Activated CD8-positive, alpha-beta T cell treated with anti-CD3 and anti-CD28 coated beads for 36 hours (primary cell): ENCODE measurements around the gene NCOR2. TPM values are rescaled to one million over a fixed set of nuclear protein-coding genes. Genes with fewer than 3 reads are reported as not detected.

Experiments
- ATAC-seq: fragments of 200-7000 bp; cut with Tn5 transposase; one replicate; pipeline ENCODE4 v1.10.0; 2021; ENCODE audit warnings: mild to moderate bottlenecking, moderate library complexity
- CTCF ChIA-PET: fragments of 350-600 bp; sonication (Branson Sonifier 250); formaldehyde crosslinking; loops from one replicate; lab custom pipeline; 2021; ENCODE audit warnings: antibody characterized with exemption; lab: Charles Lee
- POLR2A ChIA-PET: fragments of 350-600 bp; sonication (Branson Sonifier 250); formaldehyde crosslinking; loops from one replicate; lab custom pipeline; 2021; ENCODE audit warnings: antibody characterized with exemption; lab: Charles Lee
- DNase-seq: peaks from one replicate; pipeline ENCODE4 v3.0.0-alpha.2; 2020
- H3K27ac Mint-ChIP-seq: one replicate; pipeline ENCODE4 v1.8.0; 2021; ENCODE audit warnings: mild to moderate bottlenecking, mixed read lengths
- H3K27me3 Mint-ChIP-seq: one replicate; pipeline ENCODE4 v1.8.0; 2021; ENCODE audit warnings: mixed read lengths
- H3K36me3 Mint-ChIP-seq: one replicate; pipeline ENCODE4 v1.8.0; 2021; ENCODE audit warnings: low read depth, mixed read lengths
- H3K4me1 Mint-ChIP-seq: one replicate; pipeline ENCODE4 v1.8.0; 2021; ENCODE audit warnings: low read depth, mixed read lengths
- H3K4me3 Mint-ChIP-seq: one replicate; pipeline ENCODE4 v1.8.0; 2021; ENCODE audit warnings: mild to moderate bottlenecking, moderate library complexity, mixed read lengths
- H3K9me3 Mint-ChIP-seq: one replicate; pipeline ENCODE4 v1.8.0; 2021; ENCODE audit warnings: mixed read lengths
- CTCF ChIP-seq: fragments of 200-600 bp; IDR thresholded peaks from one replicate; pipeline ENCODE4 v1.8.0; 2022; ENCODE audit warnings: antibody characterized with exemption, mild to moderate bottlenecking
- intact Hi-C: fragments of 100-400 bp; cut with micrococcal nuclease; formaldehyde crosslinking; loops from one replicate; pipeline ENCODE4 v1.10.0; 2022
- total RNA-seq, 2 experiments: library from RNA; stranded (reverse); gene quantifications; one replicate each; pipeline ENCODE4 v1.2.3, GENCODE V29; 2021

The NCOR2 gene
- total RNA-seq, 2 experiments from 2014 or later: 105 to 110 TPM

DNA sequence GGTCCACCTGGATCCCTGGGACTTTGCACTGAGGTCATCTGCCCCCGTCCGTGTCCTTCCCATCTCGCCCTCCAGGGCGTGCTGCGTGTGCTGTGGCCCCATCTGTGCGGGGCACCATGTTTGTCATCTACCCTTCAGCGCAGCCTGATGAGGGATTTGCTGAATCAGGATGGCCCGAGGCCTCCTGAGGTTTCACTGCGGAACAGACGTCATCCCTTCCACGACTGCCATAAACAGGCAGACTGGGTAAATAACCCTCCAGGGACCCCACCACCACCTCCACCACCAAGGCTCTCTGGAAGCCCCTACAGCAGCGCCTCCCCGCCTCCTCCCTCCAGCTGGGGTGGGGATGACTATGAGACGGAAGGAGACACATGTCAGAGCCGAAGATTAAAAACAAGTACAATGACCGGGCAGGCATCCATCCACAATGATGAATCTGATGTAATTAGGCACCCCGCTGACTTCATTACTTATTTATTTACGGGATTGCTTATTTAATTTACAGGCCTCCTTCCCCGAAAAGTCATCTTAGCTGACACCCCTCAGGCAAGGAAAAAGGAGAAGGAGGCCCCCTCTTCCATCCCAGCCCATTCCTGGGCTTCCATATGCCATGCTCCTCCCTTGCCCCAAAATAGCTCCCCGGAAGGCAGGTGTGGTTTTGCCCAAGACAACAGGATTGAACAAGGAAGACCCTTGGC, 39.4 kb downstream of the NCOR2 start:
- Mint-ChIP-seq H3K27ac (no peak overlapping the region), H3K4me1 (peaks cover 17% of the 10 kb centered on the region), H3K36me3 (peaks cover 2% of the 10 kb centered on the region), H3K4me3 (no peak overlapping the region), H3K27me3 (no peaks in the 10 kb centered on the region), H3K9me3 (no peaks in the 10 kb centered on the region)
- POLR2A ChIA-PET: no interaction called here
- CTCF ChIA-PET: no interaction called here
- intact Hi-C loops: no loop called here
- ATAC-seq (no peak), DNase-seq (no peak)
- no peak for TF ChIP-seq CTCF

DNA sequence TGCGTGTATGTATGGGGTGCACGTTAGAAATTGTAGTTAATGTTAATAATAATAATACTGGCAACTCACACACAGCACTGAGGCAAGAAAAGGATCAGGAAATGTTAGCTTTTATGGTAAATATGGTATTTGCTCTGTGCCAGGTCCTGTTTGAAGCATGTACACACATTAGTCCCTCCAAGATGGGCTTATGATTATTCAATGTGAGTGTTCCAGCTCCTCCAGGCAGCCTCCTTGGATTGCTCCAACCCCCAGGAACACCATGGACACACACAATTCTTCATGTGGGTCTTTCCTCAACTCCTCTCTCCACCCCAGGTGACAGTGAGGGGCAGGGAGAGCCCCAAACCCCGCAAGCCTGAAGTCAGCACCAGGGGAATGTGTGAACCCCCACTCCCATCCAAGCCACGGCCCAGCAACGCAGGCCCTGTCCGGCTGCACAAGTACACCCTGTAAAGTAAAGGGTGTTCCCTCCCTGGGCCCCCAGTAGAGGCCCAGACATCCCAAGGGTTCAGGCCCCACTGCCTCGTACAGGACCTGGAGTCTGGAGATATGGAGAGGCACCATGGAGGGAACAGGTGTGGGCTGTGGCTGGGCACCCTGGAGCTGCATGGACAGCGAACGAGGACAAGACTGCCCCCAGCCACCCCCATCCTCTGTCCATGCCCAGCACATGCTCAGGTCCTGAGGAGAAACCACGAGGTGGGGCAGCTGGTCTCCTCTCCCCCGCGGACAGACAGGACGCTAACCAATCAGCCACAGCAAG, 41.3 kb downstream of the NCOR2 start:
- Mint-ChIP-seq H3K27me3 (no peaks in the 10 kb centered on the region), H3K36me3 (no peaks in the 10 kb centered on the region), H3K4me1 (peaks cover 25% of the 10 kb centered on the region), H3K27ac (no peak overlapping the region), H3K4me3 (no peak overlapping the region), H3K9me3 (no peaks in the 10 kb centered on the region)
- CTCF ChIA-PET: interaction anchor here (1.1 kb wide), 1 partner anchor 240 kb away, joined by 3 read pairs; no protein-coding TSS in a partner anchor
- intact Hi-C loops: no loop called here
- TF ChIP-seq CTCF: no peak
- ATAC-seq (no peak), DNase-seq (no peak)
- POLR2A ChIA-PET: no interaction called here

GRCh38 chr12:124525455-124525854, 42.0 kb downstream of the NCOR2 start:
- intact Hi-C loops: no loop called here
- CTCF ChIA-PET: no interaction called here
- Mint-ChIP-seq H3K27me3 (no peaks in the 10 kb centered on the region), H3K4me1 (peaks cover 29% of the 10 kb centered on the region), H3K4me3 (no peak overlapping the region), H3K27ac (no peak overlapping the region), H3K36me3 (no peaks in the 10 kb centered on the region), H3K9me3 (no peaks in the 10 kb centered on the region)
- no peak for TF ChIP-seq CTCF
- POLR2A ChIA-PET: no interaction called here
- DNase-seq (no peak), ATAC-seq (no peak)

DNA sequence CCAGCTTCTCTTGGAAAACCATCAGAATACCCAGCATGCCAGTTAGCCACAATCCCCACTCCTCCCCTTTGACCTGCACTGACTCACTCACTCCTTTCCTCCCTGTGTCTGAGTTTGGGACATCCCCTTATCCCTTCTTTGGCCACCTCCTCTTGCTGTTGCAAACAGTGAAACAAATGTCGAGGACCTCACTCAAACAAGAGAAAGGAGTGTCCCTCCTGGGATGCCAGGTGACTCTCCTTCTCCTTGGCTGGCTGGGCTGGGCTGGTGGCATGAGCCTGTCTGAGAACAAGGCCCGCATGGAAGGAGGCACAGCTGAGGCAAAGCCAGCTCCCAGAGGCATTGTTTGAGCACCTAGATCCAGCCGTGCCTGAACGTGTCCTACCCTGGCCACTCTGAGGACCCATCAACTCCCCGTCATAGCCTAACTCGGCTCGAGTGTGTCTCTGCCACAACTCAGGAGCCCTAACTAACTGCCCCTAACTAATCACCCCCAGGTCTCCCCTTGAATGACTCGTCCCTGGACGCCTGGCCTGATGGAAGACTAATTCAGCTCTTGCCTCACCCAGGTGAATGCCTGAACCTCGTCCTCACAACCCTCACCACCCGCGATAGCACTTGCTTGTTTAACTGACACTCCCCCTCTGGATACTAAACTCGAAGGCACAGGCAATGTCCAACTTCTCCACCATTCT, 43.0 kb downstream of the NCOR2 start:
- peaks cover 30% of the 10 kb centered on the region for H3K4me1 Mint-ChIP-seq
- TF ChIP-seq CTCF: no peak
- POLR2A ChIA-PET: no interaction called here
- intact Hi-C loops: no loop called here
- H3K27ac Mint-ChIP-seq: no peak overlapping the region
- H3K27me3 Mint-ChIP-seq: no peaks in the 10 kb centered on the region
- no peak overlapping the region for H3K4me3 Mint-ChIP-seq
- CTCF ChIA-PET: no interaction called here
- DNase-seq (no peak), ATAC-seq (peak; percentile 28)
- H3K36me3 Mint-ChIP-seq: no peaks in the 10 kb centered on the region
- no peaks in the 10 kb centered on the region for H3K9me3 Mint-ChIP-seq
